Measurements from ENCODE around the gene C15orf39.

Gene C15orf39

GRCh38 chr15:75185271-75186029, 16.2 kb upstream of the C15orf39 start:
- Histone ChIP-seq H3K9ac (ENCODE audit: low read length) (no peak overlapping the region), H4K20me1 (ENCODE audit: insufficient read depth, low read length) (no peaks in the 10 kb centered on the region), H3F3A (ENCODE audit: insufficient read depth, low read length) (no peaks in the 10 kb centered on the region), H3K4me3 (ENCODE audit: low read depth, low read length, poor library complexity, severe bottlenecking) (no peak overlapping the region), H3K36me3 (ENCODE audit: insufficient read depth, low read length) (no peaks in the 10 kb centered on the region; the same call in 1 of the 2 replicates), H3K9me3 (ENCODE audit: low read length) (no peaks in the 10 kb centered on the region), H3K27ac (ENCODE audit: low read depth, low read length, poor library complexity, severe bottlenecking) (no peak overlapping the region), H3K4me1 (ENCODE audit: insufficient read depth, low read length, severe bottlenecking) (no peaks in the 10 kb centered on the region), H2AFZ (ENCODE audit: low read length) (no peak overlapping the region), H3K4me2 (ENCODE audit: low read length) (no peak overlapping the region), H3K9me2 (ENCODE audit: low read depth, low read length) (no peaks in the 10 kb centered on the region), H3K27me3 (ENCODE audit: insufficient read depth, low read length) (peaks cover 4% of the 10 kb centered on the region; the same call in 1 of the 2 replicates), H3K79me2 (ENCODE audit: insufficient read depth, low read length) (no peaks in the 10 kb centered on the region)
- TF ChIP-seq CTCF (IDR thresholded peaks at IDR 0.05; ENCODE audit: low read length) (no peak), EZH2 (IDR thresholded peaks at IDR 0.05; ENCODE audit: borderline replicate concordance, low read length) (no peak)

GRCh38 chr15:75186044-75186443, 15.6 kb upstream of the C15orf39 start:
- Histone ChIP-seq H3K4me3 (ENCODE audit: low read depth, low read length, poor library complexity, severe bottlenecking) (no peak overlapping the region), H3K9me2 (ENCODE audit: low read depth, low read length) (no peaks in the 10 kb centered on the region), H3F3A (ENCODE audit: insufficient read depth, low read length) (no peaks in the 10 kb centered on the region), H3K27me3 (ENCODE audit: insufficient read depth, low read length) (peaks cover 4% of the 10 kb centered on the region; the same call in 1 of the 2 replicates), H3K4me1 (ENCODE audit: insufficient read depth, low read length, severe bottlenecking) (no peaks in the 10 kb centered on the region), H3K79me2 (ENCODE audit: insufficient read depth, low read length) (no peaks in the 10 kb centered on the region), H3K36me3 (ENCODE audit: insufficient read depth, low read length) (no peaks in the 10 kb centered on the region; the same call in 1 of the 2 replicates), H3K9me3 (ENCODE audit: low read length) (0 out of 2 replicates have a peak, but pooled peaks cover 2% of the 10 kb centered on the region), H3K9ac (ENCODE audit: low read length) (no peak overlapping the region), H4K20me1 (ENCODE audit: insufficient read depth, low read length) (no peaks in the 10 kb centered on the region), H3K4me2 (ENCODE audit: low read length) (no peak overlapping the region), H3K27ac (ENCODE audit: low read depth, low read length, poor library complexity, severe bottlenecking) (no peak overlapping the region), H2AFZ (ENCODE audit: low read length) (no peak overlapping the region)
- TF ChIP-seq CTCF (IDR thresholded peaks at IDR 0.05; ENCODE audit: low read length) = no peak
- no peak for TF ChIP-seq EZH2 (IDR thresholded peaks at IDR 0.05; ENCODE audit: borderline replicate concordance, low read length)

GRCh38 chr15:75188499-75188898, 13.2 kb upstream of the C15orf39 start:
- Histone ChIP-seq H3K4me1 (ENCODE audit: insufficient read depth, low read length, severe bottlenecking) (no peaks in the 10 kb centered on the region), H3K9me3 (ENCODE audit: low read length) (0 out of 2 replicates have a peak, but pooled peaks cover 2% of the 10 kb centered on the region), H3K4me3 (ENCODE audit: low read depth, low read length, poor library complexity, severe bottlenecking) (no peak overlapping the region), H3K27ac (ENCODE audit: low read depth, low read length, poor library complexity, severe bottlenecking) (no peak overlapping the region), H2AFZ (ENCODE audit: low read length) (no peak overlapping the region), H3K9ac (ENCODE audit: low read length) (no peak overlapping the region), H3K4me2 (ENCODE audit: low read length) (no peak overlapping the region), H4K20me1 (ENCODE audit: insufficient read depth, low read length) (no peaks in the 10 kb centered on the region), H3K9me2 (ENCODE audit: low read depth, low read length) (no peaks in the 10 kb centered on the region), H3K27me3 (ENCODE audit: insufficient read depth, low read length) (peaks cover 4% of the 10 kb centered on the region; the same call in 1 of the 2 replicates), H3K36me3 (ENCODE audit: insufficient read depth, low read length) (no peaks in the 10 kb centered on the region; the same call in 1 of the 2 replicates), H3F3A (ENCODE audit: insufficient read depth, low read length) (no peaks in the 10 kb centered on the region), H3K79me2 (ENCODE audit: insufficient read depth, low read length) (no peaks in the 10 kb centered on the region)
- TF ChIP-seq CTCF (IDR thresholded peaks at IDR 0.05; ENCODE audit: low read length) (no peak), EZH2 (IDR thresholded peaks at IDR 0.05; ENCODE audit: borderline replicate concordance, low read length) (no peak)

All from OCI-LY1 (cell line).